Right cardiac atrium (tissue), 5 donors: ENCODE measurements around the gene TRAM2. TPM values are rescaled to one million over a fixed set of nuclear protein-coding genes. Genes with fewer than 3 reads are reported as not detected.

Experiments used
- ATAC-seq, 2 donors: fragments of 200-7000 bp; cut with Tn5 transposase; one replicate each; pipeline versions ENCODE4 v1.8.0 to v1.9.1; 2020; ENCODE audit warnings: moderate library complexity in 2 of 2, mild to moderate bottlenecking in 1 of 2
- DNase-seq, 3 donors: peaks; one replicate each; pipeline ENCODE4 v3.0.0-alpha.2; 2020
- H3K27ac ChIP-seq: one replicate; pipeline ENCODE4 v1.5.1; 2013; ENCODE audit warnings: mild to moderate bottlenecking, low read length, control low read depth, moderate library complexity
- H3K27me3 ChIP-seq: one replicate; pipeline ENCODE4 v1.6.1; 2013; ENCODE audit not compliant: control insufficient read depth, insufficient read depth
- H3K4me1 ChIP-seq: one replicate; pipeline ENCODE4 v1.6.1; 2013; ENCODE audit warnings: low read length; ENCODE audit not compliant: control insufficient read depth, insufficient read depth
- H3K4me3 ChIP-seq: one replicate; pipeline ENCODE4 v1.5.1; 2013; ENCODE audit warnings: low read length, control low read depth
- H3K9me3 ChIP-seq: one replicate; pipeline ENCODE4 v1.6.1; 2013; ENCODE audit warnings: low read length; ENCODE audit not compliant: control insufficient read depth
- WGBS: extraction: QIAGEN DNeasy Blood & Tissue Kit; methylation state at CpG from one replicate; pipeline ENCODE4 v1.1.7; 2013; 5-methylcytosine and 5-hydroxymethylcytosine counted together
- intact Hi-C, 4 donors: fragments of 100-400 bp; cut with DNase I; formaldehyde crosslinking; loops; one replicate each; pipeline versions ENCODE4 v1.11.0 to v1.14.0; 2022 to 2023
- polyA plus RNA-seq: library from polyadenylated mRNA; stranded (reverse); fragments of 200-250 nt; gene quantifications from one replicate; pipeline ENCODE4 v1.2.3, GENCODE V29; 2013
- total RNA-seq, 4 donors: library from RNA; stranded (reverse); fragmentation: NEBNext Ultra II Directional; extraction: Animal tissue kit (Norgen Biotek cat#: 25700); gene quantifications; one replicate each; pipeline ENCODE4 v1.2.1, GENCODE V29; 2021
- donor health status: healthy with polysubstance abuse.
- donor health status: DM: no; HTN: yes; CAD: no.
- donor health status: DM: no; HTN: no; CAD: no.
- donor health status: DM: no; HTN: yes; CAD: no; lungs with severe emphysema.
- donor health status: DM: yes; HTN: yes; CAD: no.

Gene TRAM2
- total and polyA plus RNA-seq, 5 donors: 7.1 to 18.2 (median 14.6) TPM

GRCh38 chr6:52527436-52527835, 49.4 kb downstream of the TRAM2 start:
- Histone ChIP-seq H3K4me3 (no peak overlapping the region), H3K27ac (no peak overlapping the region), H3K4me1 (peaks cover 4% of the 10 kb centered on the region), H3K9me3 (no peaks in the 10 kb centered on the region), H3K27me3 (no peaks in the 10 kb centered on the region)
- DNase-seq (no peak), ATAC-seq (no peak)
- WGBS: 97% methylated on average over 7 of the region's 7 CpGs
- intact Hi-C loops: no loop called here

GRCh38 chr6:52526634-52527033, 50.2 kb downstream of the TRAM2 start:
- Histone ChIP-seq H3K27me3 (no peaks in the 10 kb centered on the region), H3K27ac (no peak overlapping the region), H3K4me3 (no peak overlapping the region), H3K9me3 (no peaks in the 10 kb centered on the region), H3K4me1 (peaks cover 2% of the 10 kb centered on the region)
- ATAC-seq: no peak
- intact Hi-C loops: no loop called here
- no peak for DNase-seq
- 84% methylated on average over 4 of the region's 4 CpGs for WGBS

GRCh38 chr6:52524918-52525317, 51.9 kb downstream of the TRAM2 start:
- ATAC-seq (no peak), DNase-seq (no peak)
- no peaks in the 10 kb centered on the region for H3K27me3 ChIP-seq
- intact Hi-C loops: no loop called here
- no peak overlapping the region for H3K4me3 ChIP-seq
- H3K9me3 ChIP-seq: no peaks in the 10 kb centered on the region
- no peak overlapping the region for H3K27ac ChIP-seq
- 90% methylated on average over 4 of the region's 4 CpGs for WGBS
- peaks cover 2% of the 10 kb centered on the region for H3K4me1 ChIP-seq

GRCh38 chr6:52523378-52524142, 53.3 kb downstream of the TRAM2 start:
- 78% methylated on average over 6 of the region's 6 CpGs for WGBS
- DNase-seq (no peak), ATAC-seq (no peak)
- H3K27me3 ChIP-seq: no peaks in the 10 kb centered on the region
- H3K9me3 ChIP-seq: no peaks in the 10 kb centered on the region
- no peak overlapping the region for H3K27ac ChIP-seq
- no peak overlapping the region for H3K4me3 ChIP-seq
- intact Hi-C loops: no loop called here
- H3K4me1 ChIP-seq: peaks cover 2% of the 10 kb centered on the region

GRCh38 chr6:52522655-52523054, 54.2 kb downstream of the TRAM2 start:
- no peak for DNase-seq
- WGBS: 64% methylated on average over 3 of the region's 3 CpGs
- Histone ChIP-seq H3K27me3 (no peaks in the 10 kb centered on the region), H3K9me3 (no peaks in the 10 kb centered on the region), H3K27ac (peak overlapping the region; percentile 12), H3K4me1 (peaks cover 7% of the 10 kb centered on the region), H3K4me3 (no peak overlapping the region)
- intact Hi-C loops: no loop called here
- peak in 1 of 2 donors; percentile 63 for ATAC-seq

GRCh38 chr6:52522151-52522626, 54.7 kb downstream of the TRAM2 start:
- WGBS: 35% methylated on average over 7 of the region's 7 CpGs
- intact Hi-C loops: no loop called here
- Histone ChIP-seq H3K27ac (no peak overlapping the region), H3K9me3 (no peaks in the 10 kb centered on the region), H3K4me3 (no peak overlapping the region), H3K4me1 (peaks cover 7% of the 10 kb centered on the region), H3K27me3 (no peaks in the 10 kb centered on the region)
- peak; percentile 81 to 82 for ATAC-seq
- peak; percentile 78 to 88 (median 85) for DNase-seq

GRCh38 chr6:52519618-52520017, 57.2 kb downstream of the TRAM2 start:
- H3K4me1 ChIP-seq: peaks cover 10% of the 10 kb centered on the region
- intact Hi-C loops: no loop called here
- DNase-seq (no peak), ATAC-seq (no peak)
- H3K27ac ChIP-seq: no peak overlapping the region
- WGBS: 95% methylated on average over 4 of the region's 4 CpGs
- no peak overlapping the region for H3K4me3 ChIP-seq
- H3K27me3 ChIP-seq: no peaks in the 10 kb centered on the region
- no peaks in the 10 kb centered on the region for H3K9me3 ChIP-seq

- no peaks in the 10 kb centered on the region for H3K27me3 ChIP-seq
- no peaks in the 10 kb centered on the region for H3K9me3 ChIP-seq
- intact Hi-C loops: no loop called here
- peak overlapping the region; percentile 73 for H3K27ac ChIP-seq
- peak; percentile 1 to 31 for ATAC-seq
- peaks cover 13% of the 10 kb centered on the region for H3K4me1 ChIP-seq
- H3K4me3 ChIP-seq: no peak overlapping the region
- 73% methylated on average over 13 of the region's 13 CpGs for WGBS
- DNase-seq: no peak
Observed at GRCh38 chr6:52518279-52518945, 58.4 kb downstream of the TRAM2 start.

GRCh38 chr6:52517502-52518278, 59.2 kb downstream of the TRAM2 start:
- 33% methylated on average over 14 of the region's 14 CpGs for WGBS
- DNase-seq: peak; percentile 90 to 94 (median 92)
- no peaks in the 10 kb centered on the region for H3K27me3 ChIP-seq
- ATAC-seq: peak; percentile 91 to 92
- intact Hi-C loops: no loop called here
- peaks cover 14% of the 10 kb centered on the region for H3K4me1 ChIP-seq
- H3K27ac ChIP-seq: peak overlapping the region; percentile 73
- H3K9me3 ChIP-seq: no peaks in the 10 kb centered on the region
- H3K4me3 ChIP-seq: no peak overlapping the region

GRCh38 chr6:52516943-52517342, 59.9 kb downstream of the TRAM2 start:
- peaks cover 14% of the 10 kb centered on the region for H3K4me1 ChIP-seq
- WGBS: 95% methylated on average over 3 of the region's 3 CpGs
- H3K27ac ChIP-seq: no peak overlapping the region
- H3K4me3 ChIP-seq: no peak overlapping the region
- H3K27me3 ChIP-seq: no peaks in the 10 kb centered on the region
- no peaks in the 10 kb centered on the region for H3K9me3 ChIP-seq
- DNase-seq: no peak
- intact Hi-C loops: no loop called here
- no peak for ATAC-seq

GRCh38 chr6:52516269-52516668, 60.6 kb downstream of the TRAM2 start:
- intact Hi-C loops: no loop called here
- Histone ChIP-seq H3K9me3 (no peaks in the 10 kb centered on the region), H3K4me3 (no peak overlapping the region), H3K27ac (no peak overlapping the region), H3K27me3 (no peaks in the 10 kb centered on the region), H3K4me1 (peaks cover 20% of the 10 kb centered on the region)
- WGBS: 98% methylated on average over 1 of the region's 1 CpG
- DNase-seq: no peak
- no peak for ATAC-seq
